HG03457 (cell line): ENCODE results near the gene DOCK1.

Experiments
- ATAC-seq: cut with Tn5 transposase; IDR thresholded peaks from one replicate; pipeline ENCODE4 v1.9.1; 2021; ENCODE audit warnings: moderate number of reproducible peaks; ENCODE audit not compliant: unreplicated experiment

Gene DOCK1

GRCh38 chr10:127000598-127000997 lies 95.4 kb downstream of the DOCK1 start:
- no peak for ATAC-seq

- ATAC-seq: no peak
These were observed 97.9 kb downstream of the DOCK1 start for GRCh38 chr10:127003032-127003685.

- no peak for ATAC-seq
These were observed 101.2 kb downstream of the DOCK1 start for GRCh38 chr10:127006453-127006852.

GRCh38 chr10:127009366-127009765 lies 104.1 kb downstream of the DOCK1 start:
- no peak for ATAC-seq

GRCh38 chr10:127011174-127011573 lies 105.9 kb downstream of the DOCK1 start:
- ATAC-seq: no peak

GRCh38 chr10:127012071-127012768 lies 107.0 kb downstream of the DOCK1 start:
- no peak for ATAC-seq

GRCh38 chr10:127012769-127013152 lies 107.5 kb downstream of the DOCK1 start:
- no peak for ATAC-seq

- ATAC-seq: no peak
These were observed 108.0 kb downstream of the DOCK1 start for GRCh38 chr10:127013211-127013656.

GRCh38 chr10:127013691-127014473 lies 108.7 kb downstream of the DOCK1 start:
- ATAC-seq: no peak

GRCh38 chr10:127014671-127015070 lies 109.4 kb downstream of the DOCK1 start:
- ATAC-seq: no peak

- no peak for ATAC-seq
These were observed 110.1 kb downstream of the DOCK1 start for GRCh38 chr10:127015373-127015772.

- ATAC-seq: no peak
These were observed 111.1 kb downstream of the DOCK1 start for GRCh38 chr10:127016331-127016730.

GRCh38 chr10:127017541-127018297 lies 112.5 kb downstream of the DOCK1 start:
- no peak for ATAC-seq

GRCh38 chr10:127018298-127018650 lies 113.0 kb downstream of the DOCK1 start:
- ATAC-seq: no peak

- no peak for ATAC-seq
These were observed 113.5 kb downstream of the DOCK1 start for GRCh38 chr10:127018766-127019165.

- no peak for ATAC-seq
These were observed 115.0 kb downstream of the DOCK1 start for GRCh38 chr10:127020260-127020659.

GRCh38 chr10:127021801-127022200 lies 116.6 kb downstream of the DOCK1 start:
- no peak for ATAC-seq

GRCh38 chr10:127024685-127025435 lies 119.6 kb downstream of the DOCK1 start:
- ATAC-seq: no peak

- no peak for ATAC-seq
These were observed 122.6 kb downstream of the DOCK1 start for GRCh38 chr10:127027786-127028185.

GRCh38 chr10:127028556-127028955 lies 123.3 kb downstream of the DOCK1 start:
- ATAC-seq: no peak
